HuH-7.5 (cell line): ENCODE measurements around the gene MMP23B.
"Not testable (repeated sequence)": the region's sequence is repeated elsewhere in the genome, so short reads cannot be mapped to it uniquely, and the experiment has no call there.

Source experiments
- DNase-seq: peaks from one replicate; pipeline ENCODE4 v3.0.0; 2011; ENCODE audit warnings: low spot score

MMP23B gene

GRCh38 chr1:1631782-1632420 lies at the start of gene MMP23B:
MMP23B (plus strand) TSS chr1:1632173; CDS start chr1:1632219, 46 bp downstream.
- DNase-seq, result peak; percentile 80

GRCh38 chr1:1582585-1583346 lies 49.2 kb upstream of the MMP23B start:
- DNase-seq, result no peak

- no peak for DNase-seq
Measured at GRCh38 chr1:1583347-1584010, 48.5 kb upstream of the MMP23B start.

- DNase-seq, result no peak
Measured at GRCh38 chr1:1591452-1591851, 40.5 kb upstream of the MMP23B start.

GRCh38 chr1:1593834-1594601 lies 38.0 kb upstream of the MMP23B start:
- DNase-seq, result no peak

GRCh38 chr1:1594602-1595260 lies 37.2 kb upstream of the MMP23B start:
- no peak for DNase-seq

GRCh38 chr1:1595341-1595740 lies 36.6 kb upstream of the MMP23B start:
- DNase-seq, result not testable (repeated sequence)

- no peak for DNase-seq
Measured at GRCh38 chr1:1596493-1597274, 35.3 kb upstream of the MMP23B start.

- peak; percentile 84 for DNase-seq
Measured at GRCh38 chr1:1597275-1597930, 34.6 kb upstream of the MMP23B start.

- no peak for DNase-seq
Measured at GRCh38 chr1:1598051-1598719, 33.8 kb upstream of the MMP23B start.

- DNase-seq, result no peak
Measured at GRCh38 chr1:1598720-1599029, 33.3 kb upstream of the MMP23B start.

GRCh38 chr1:1599030-1599934 lies 32.7 kb upstream of the MMP23B start:
- DNase-seq, result no peak

GRCh38 chr1:1599935-1600860 lies 31.8 kb upstream of the MMP23B start, which contains the start of gene FNDC10:
FNDC10 (minus strand) TSS chr1:1600135; CDS start chr1:1600015, 120 bp downstream.
- no peak for DNase-seq

GRCh38 chr1:1600861-1601563 lies 31.0 kb upstream of the MMP23B start:
- DNase-seq, result no peak

GRCh38 chr1:1601564-1602303 lies 30.2 kb upstream of the MMP23B start:
- no peak for DNase-seq

- no peak for DNase-seq
Measured at GRCh38 chr1:1602304-1602967, 29.5 kb upstream of the MMP23B start.
